EH (cell line): ENCODE measurements around the gene KCMF1.
A peak's percentile ranks its signal among the peaks of the same experiment; 100 is the strongest.
"Not testable (repeated sequence)": the region's sequence is repeated elsewhere in the genome, so short reads cannot be mapped to it uniquely, and the experiment has no call there.

ENCODE experiments used
- DNase-seq: peaks from one replicate; pipeline ENCODE4 v3.0.0-alpha.2; 2015; ENCODE audit warnings: low read depth

Gene KCMF1

DNA sequence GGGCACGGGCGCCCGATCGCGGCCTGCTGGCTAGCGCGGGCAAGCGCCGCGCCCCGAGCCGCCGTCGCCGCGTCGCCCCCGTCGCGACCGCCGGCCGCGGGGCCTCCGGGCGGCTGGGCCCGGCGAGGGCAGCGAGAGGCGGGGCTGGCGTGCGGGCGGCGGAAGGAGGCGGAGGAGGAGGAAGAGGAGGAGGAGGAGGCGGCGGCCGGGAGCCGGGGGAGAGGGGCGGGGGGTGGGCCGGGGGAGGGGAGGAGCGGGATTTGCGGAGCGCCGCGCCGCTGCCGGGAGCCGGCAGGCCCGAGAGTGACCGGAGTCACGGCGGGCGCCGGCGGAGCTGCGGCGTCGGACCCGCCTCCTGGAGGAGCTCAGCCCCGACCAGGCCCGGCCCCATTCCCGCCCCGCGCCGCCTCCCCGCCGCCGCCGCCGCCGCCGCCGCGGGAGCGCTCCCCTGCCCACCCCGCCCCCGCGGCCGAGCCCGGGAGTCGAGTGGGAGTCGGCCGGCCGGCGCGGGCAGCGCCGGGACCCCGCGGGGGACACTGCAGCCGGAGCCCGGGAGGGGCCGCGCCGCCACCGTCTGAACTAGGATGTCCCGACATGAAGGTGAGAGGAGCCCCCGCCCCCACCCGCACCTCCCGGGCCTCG, at the start of gene KCMF1:
Gene KCMF1, plus strand, starts transcription at position 294 of the 642 bp plus-strand sequence. Its CDS starts 291 bp downstream, at position 585.
- DNase-seq, result peak; percentile 81

GRCh38 chr2:84923009-84923408, 48.0 kb upstream of the KCMF1 start:
- DNase-seq, result no peak

GRCh38 chr2:84924173-84925106, 46.5 kb upstream of the KCMF1 start:
- DNase-seq, result peak; percentile 46

DNA sequence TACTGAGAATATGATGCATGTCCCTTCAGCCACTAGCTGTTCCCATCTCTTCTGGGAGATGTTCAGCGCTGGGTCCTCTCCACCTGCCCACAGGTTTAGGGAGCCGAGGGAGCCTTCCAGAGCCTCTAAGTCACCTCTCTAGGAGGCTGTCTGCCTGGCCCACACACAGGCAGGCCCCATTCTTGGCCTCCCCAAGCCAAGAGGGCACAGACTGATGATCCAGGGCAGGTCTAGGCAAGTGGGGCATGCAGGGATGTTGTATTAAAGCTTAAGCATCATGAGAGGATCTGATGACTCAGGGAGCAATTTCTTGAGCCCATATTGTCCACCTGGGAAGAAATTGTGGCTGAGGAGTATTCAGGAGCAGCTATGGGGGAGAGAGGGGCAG, 45.6 kb upstream of the KCMF1 start:
- no peak for DNase-seq

DNA sequence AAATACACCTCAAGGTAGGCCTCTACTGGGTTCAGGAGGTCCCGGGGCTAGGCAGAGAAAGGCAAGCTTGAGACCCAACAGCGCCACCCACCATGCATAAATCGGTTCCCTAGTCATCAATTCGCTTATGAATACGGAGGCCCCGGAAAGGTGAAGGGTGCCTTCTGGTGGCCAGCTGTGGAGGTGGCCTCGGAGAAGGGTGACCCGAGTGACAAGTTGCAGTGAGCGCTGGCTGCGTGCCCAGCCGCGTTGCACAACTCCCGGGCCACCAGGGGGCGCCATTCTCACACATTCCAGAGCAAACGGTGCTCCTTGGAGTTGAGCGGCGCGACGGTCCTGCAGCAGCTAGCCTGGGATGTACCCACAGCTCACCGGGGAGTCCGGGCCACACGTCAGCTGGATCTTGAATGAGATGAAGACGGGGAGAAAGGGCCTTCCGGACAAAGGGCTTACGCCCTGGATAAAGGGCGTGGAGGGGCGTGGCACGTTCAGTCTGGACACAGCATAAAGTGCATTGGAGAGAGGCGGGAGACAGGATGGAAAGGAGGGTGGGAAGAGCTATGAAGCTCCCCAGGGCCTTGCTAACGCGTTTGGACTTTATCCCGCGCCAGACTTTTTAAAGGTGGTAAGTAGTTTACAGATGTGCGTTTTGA, 45.1 kb upstream of the KCMF1 start:
- peak; percentile 93 for DNase-seq

- no peak for DNase-seq
These were observed 43.7 kb upstream of the KCMF1 start for GRCh38 chr2:84927275-84927627.

DNA sequence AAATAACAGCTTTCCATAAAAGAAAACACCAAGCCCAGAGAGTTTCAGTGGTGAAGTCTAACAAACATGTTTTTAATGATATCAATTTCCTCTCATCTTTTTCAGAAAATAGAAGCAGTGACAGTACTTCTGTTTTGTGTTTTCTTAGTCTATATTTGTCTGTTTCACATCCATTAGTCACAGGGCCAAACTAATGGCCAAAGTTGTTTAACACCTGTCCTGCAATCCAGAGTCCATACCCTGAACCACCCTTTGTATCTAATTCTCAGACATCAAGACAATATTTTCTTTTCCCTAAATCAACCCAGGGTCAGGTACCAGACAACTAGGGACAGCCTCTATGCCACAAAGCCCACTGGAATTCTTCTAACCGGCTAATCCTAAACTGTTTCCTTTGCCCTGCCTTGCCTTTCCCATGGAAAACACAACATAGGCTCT, 39.6 kb upstream of the KCMF1 start:
- DNase-seq, result no peak

DNA sequence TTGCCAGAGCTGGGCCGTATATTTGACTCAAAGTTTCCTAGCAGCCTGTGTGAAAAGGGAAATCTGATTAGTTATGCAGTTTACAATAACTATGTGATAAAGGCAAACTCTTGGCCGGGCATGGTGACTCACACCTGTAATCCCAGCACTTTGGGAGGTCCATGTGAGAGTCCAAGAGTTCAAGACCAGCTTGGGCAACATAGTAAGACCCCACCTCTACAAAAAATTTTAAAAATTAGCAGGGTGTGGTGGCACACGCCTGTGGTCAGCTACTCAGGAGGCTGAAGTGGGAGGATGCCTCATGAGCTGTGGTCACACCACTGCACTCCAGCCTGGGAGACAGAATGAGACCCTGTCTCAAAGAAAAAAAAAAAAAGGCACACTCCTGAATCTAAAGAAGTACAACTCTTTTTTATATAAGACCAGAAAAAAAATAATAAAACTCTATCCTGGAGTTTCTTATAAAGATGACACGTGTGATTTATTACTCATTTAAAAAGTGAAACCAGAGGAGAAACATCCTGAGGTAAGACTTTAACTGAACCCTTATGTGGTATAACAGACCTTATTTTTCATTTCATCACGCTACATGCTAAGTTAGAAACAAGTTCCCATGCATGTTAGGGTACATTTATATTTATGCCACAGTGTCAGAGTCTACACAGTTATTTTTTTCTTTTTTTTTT, 32.6 kb upstream of the KCMF1 start:
- DNase-seq, result peak; percentile 50

GRCh38 chr2:84939426-84940087, 31.4 kb upstream of the KCMF1 start:
- no peak for DNase-seq

DNA sequence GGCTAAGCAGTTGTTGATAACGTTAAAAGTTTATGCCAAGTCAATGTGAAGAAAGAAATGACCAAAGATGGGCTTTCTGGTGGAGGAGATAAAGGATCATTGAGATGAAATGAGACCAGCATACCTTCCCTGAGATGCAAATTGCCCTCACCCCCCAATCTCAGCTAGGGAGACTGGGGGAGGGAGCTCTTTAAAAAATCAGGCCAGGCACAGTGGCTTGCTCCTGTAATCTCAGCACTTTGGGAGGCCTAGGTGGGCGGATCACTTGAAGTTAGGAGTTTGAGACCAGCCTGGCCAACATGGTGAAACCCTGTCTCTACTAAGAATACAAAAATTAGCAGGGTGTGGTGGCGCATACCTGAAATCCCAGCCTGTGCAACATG, 30.9 kb upstream of the KCMF1 start:
- no peak for DNase-seq

- DNase-seq, result no peak
These were observed 30.0 kb upstream of the KCMF1 start for GRCh38 chr2:84940831-84941412.

GRCh38 chr2:84942166-84942565, 28.8 kb upstream of the KCMF1 start:
- DNase-seq, result no peak

DNA sequence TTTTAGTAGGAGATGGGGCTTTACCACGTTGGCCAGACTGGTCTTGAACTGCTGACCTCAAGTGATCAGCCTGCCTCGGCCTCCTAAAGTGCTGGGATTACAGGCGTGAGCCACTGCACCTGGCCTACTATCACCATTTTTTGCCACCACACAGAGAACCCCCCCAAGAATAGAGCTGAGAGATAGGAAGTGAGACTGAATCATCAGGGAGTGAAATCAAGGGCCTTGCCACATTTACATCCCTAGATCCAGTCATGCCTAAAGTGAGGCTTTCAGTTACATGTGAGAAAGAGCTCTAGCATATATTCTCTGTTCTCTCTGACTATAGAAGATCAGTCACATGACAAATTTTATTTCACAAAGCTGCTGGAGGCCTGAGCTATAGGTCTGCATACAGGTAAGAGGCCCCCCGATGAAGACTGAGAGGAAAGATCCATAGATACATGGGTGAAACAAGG, 28.0 kb upstream of the KCMF1 start:
- peak; percentile 46 for DNase-seq

- DNase-seq, result no peak
These were observed 26.6 kb upstream of the KCMF1 start for GRCh38 chr2:84944295-84944909.

DNA sequence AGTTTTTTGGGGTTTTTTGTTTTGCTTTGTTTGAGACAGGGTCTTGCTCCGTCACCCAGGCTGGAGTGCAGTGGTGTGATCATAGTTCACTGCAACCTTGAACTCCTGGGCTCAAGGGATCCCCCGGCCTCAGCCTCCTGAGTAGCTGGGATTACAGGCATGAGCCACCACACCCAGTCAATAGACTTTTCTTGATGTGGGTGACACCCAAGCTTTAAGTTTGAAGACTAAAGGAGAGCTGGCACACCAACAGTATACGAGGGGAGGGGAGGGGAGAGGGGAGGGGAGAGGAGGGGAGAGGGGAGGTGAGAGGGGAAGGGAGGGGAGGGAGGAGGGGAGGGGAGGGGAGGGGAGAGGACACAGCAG, 25.1 kb upstream of the KCMF1 start:
- DNase-seq, result not testable (repeated sequence)

DNA sequence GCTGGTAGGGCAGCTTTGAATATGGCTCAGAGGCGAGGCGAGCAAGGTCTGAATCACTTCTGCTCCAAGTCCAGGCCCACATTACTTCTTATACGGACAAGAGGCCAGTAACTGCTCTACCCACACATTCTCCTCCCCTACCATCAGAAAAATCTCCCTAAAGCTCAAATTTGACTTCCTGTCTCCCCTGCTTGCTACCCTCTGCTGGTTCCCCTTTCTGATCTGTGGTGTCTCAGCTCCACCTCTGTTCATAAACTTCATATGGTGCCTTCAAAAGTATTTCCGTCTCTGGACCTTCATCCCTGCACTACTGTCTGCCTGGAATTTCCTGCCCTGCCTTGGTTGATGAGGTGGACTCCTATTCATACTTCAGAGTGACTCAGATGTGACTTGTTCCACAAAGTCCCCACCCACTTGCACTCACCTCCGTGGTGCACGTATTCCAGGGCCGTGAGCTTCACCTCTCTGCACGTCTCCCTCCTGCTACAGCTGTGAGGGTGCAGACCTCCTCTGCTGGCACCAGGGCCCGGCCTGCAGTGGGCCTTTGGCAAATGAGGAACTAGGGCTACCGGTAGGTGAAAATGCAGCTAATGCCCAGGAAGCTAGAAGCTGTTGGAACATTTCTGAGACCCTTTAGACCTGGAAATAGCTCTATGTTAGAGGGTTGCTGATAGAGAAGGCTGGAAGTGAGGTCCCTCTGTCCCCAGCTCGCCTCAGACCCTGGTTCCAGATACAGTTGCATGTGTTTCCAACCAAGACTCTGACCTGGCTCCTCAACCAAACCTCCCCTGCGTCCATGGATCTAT, 24.6 kb upstream of the KCMF1 start:
- DNase-seq, result peak; percentile 91

- no peak for DNase-seq
These were observed 23.9 kb upstream of the KCMF1 start for GRCh38 chr2:84947010-84947593.

DNA sequence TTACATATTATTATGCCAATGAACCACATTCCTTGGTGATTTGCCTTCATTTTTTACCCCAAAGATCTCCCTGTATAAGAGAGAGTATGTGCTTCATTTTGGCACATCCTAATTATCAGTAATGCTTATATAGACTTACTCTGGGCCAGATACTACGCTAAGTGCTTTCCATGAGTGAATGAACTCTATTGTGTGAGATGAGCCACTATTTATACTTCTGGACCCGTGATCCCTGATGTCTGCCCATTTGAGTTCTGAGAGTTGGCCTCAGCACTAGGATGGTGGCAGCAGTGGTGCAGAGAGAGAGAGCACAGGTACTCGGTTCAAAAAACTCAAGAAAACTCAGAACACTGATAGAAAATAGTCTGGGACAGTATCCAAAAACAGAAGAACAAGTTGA, 17.4 kb upstream of the KCMF1 start:
- DNase-seq, result no peak

DNA sequence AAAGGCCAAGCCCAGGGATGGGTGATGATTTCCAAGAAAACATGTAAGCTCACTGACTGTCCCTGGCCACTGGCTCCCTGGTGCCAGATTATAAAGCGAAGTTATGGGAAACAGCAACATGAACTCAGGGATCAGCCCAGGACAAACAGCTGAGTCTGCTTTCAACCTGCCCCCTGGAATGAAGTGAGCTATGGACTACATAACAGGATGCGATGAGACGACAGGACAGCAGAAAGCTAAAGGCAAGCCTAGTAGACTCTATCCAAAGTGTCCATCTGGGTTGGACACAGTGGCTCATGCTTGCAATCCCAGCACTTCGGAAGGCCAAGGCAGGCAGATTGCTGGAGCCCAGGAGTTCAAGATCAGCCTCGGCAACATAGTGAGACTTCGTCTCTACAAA, 16.6 kb upstream of the KCMF1 start:
- DNase-seq, result no peak
